Sciatic nerve (tissue), 2 donors: Measurements from ENCODE around the gene SFRP4. TPM values are rescaled to one million over a fixed set of nuclear protein-coding genes. Genes with fewer than 3 reads are reported as not detected.

Experiments
- ATAC-seq: fragments of 200-7000 bp; cut with Tn5 transposase; one replicate; pipeline ENCODE4 v1.9.1; 2020; ENCODE audit warnings: mild to moderate bottlenecking, moderate library complexity
- DNase-seq: peaks from one replicate; pipeline ENCODE4 v3.0.0-alpha.2; 2020; ENCODE audit warnings: low spot score
- intact Hi-C: fragments of 100-400 bp; cut with DNase I; formaldehyde crosslinking; loops from one replicate; pipeline ENCODE4 v1.14.2; 2022
- total RNA-seq: library from RNA; stranded (reverse); fragmentation: NEBNext Ultra II Directional; extraction: Animal tissue kit (Norgen Biotek cat#: 25700); gene quantifications from one replicate; pipeline ENCODE4 v1.2.1, GENCODE V29; 2021
- donor health status: DM: no; HTN: no; CAD: no.
- donor health status: DM: no; HTN: no; CAD: no.

Gene SFRP4
- total RNA-seq, 1 donor from 2014 or later, result 261 TPM

DNA sequence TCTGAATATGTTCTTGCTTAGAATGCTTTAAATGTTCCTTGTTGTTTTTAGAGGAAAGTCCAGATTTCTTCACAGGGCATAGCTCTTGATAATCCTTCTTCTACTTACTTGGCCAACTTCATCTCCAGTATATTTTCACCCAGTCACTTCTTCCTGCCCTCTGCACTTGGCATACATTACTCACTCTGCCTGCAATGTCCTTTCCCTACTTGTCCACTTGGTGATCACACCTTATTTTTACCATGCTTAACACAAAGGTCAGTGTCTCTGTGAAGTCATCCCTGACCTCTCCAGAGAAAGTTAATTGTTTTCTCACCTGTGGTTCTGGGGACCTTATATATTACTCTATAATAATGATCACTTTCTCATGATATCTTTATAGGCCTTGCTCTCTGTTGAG is 23.3 kb downstream of the SFRP4 start:
- intact Hi-C loops, result no loop called here
- DNase-seq, result no peak
- no peak for ATAC-seq

DNA sequence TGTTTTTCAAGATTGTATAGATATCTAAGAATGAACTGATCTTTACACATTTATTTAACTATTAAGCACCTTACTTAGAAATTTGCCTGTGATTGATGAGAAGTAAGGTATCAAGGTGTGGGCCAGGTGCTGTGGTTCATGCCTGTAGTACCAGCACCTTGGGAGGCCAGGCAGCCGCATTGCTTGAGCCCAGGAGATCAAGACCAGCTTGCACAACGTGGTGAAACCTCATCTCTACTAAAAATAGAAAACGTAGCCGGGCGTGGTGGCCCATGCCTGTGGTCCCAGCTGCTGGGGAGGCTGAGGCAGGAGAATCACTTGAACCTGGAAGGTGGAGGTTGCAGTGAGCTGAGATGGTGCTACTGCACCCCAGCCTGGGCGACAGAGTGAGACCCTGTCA is 34.5 kb downstream of the SFRP4 start:
- DNase-seq (no peak), ATAC-seq (no peak)

More for the DNA sequence above, 34.5 kb downstream of the SFRP4 start:
- intact Hi-C loops, result no loop called here

Other genes with a start within 250 kb of the SFRP4 start
- gene GPR141, start 233.1 kb downstream of the SFRP4 start, total RNA-seq, result 1.8 TPM
- 1.2 TPM for gene NME8, start 68.2 kb downstream of the SFRP4 start, total RNA-seq
- gene EPDR1, start 3.8 kb upstream of the SFRP4 start, total RNA-seq, result 46.9 TPM